OCI-LY1 (cell line): ENCODE results near the gene CISH.

ENCODE experiments used
- H2AFZ ChIP-seq: fragments of 200-600 bp; sonication (generic), shearing (Covaris generic); 2 replicates; pipeline ENCODE4 v1.6.0; 2014; ENCODE audit warnings: antibody characterized with exemption, mild to moderate bottlenecking, low read length
- H3F3A ChIP-seq: fragments of 200-600 bp; sonication (generic), shearing (Covaris generic); 2 replicates; pipeline ENCODE4 v1.6.0; 2014; ENCODE audit warnings: mild to moderate bottlenecking, antibody characterized with exemption, low read length, moderate library complexity; ENCODE audit not compliant: insufficient read depth
- H3K27ac ChIP-seq: fragments of 200-600 bp; sonication (generic); 2 replicates; pipeline ENCODE4 v1.5.1; 2014; ENCODE audit warnings: low read length, mixed run types, mild to moderate bottlenecking, low read depth; ENCODE audit not compliant: poor library complexity, severe bottlenecking
- H3K27me3 ChIP-seq: fragments of 200-600 bp; sonication (generic); 2 replicates; pipeline ENCODE4 v1.6.0; 2014; ENCODE audit warnings: antibody characterized with exemption, mild to moderate bottlenecking, low read length, moderate library complexity; ENCODE audit not compliant: insufficient read depth
- H3K36me3 ChIP-seq: fragments of 200-600 bp; sonication (generic); 2 replicates; pipeline ENCODE4 v1.6.1; 2014; ENCODE audit warnings: mild to moderate bottlenecking, antibody characterized with exemption, low read length, moderate library complexity, mixed read lengths; ENCODE audit not compliant: insufficient read depth
- H3K4me1 ChIP-seq: fragments of 200-600 bp; sonication (generic); 2 replicates; pipeline ENCODE4 v1.5.1; 2014; ENCODE audit warnings: mild to moderate bottlenecking, low read length, moderate library complexity; ENCODE audit not compliant: insufficient read depth, severe bottlenecking
- H3K4me2 ChIP-seq: fragments of 200-600 bp; sonication (generic), shearing (Covaris generic); 2 replicates; pipeline ENCODE4 v1.6.1; 2014; ENCODE audit warnings: low read length
- H3K4me3 ChIP-seq: fragments of 200-600 bp; sonication (generic); 2 replicates; pipeline ENCODE4 v1.5.1; 2014; ENCODE audit warnings: low read length, low read depth, mild to moderate bottlenecking, mixed read lengths; ENCODE audit not compliant: poor library complexity, severe bottlenecking
- H3K79me2 ChIP-seq: fragments of 200-600 bp; shearing (Covaris generic); 2 replicates; pipeline ENCODE4 v1.6.1; 2016; ENCODE audit warnings: mixed run types, low read length, mixed read lengths; ENCODE audit not compliant: insufficient read depth
- H3K9ac ChIP-seq: fragments of 200-600 bp; sonication (generic), shearing (Covaris generic); 2 replicates; pipeline ENCODE4 v1.6.1; 2014; ENCODE audit warnings: mild to moderate bottlenecking, low read length, mixed read lengths
- H3K9me2 ChIP-seq: fragments of 200-600 bp; sonication (generic), shearing (Covaris generic); 2 replicates; pipeline ENCODE4 v1.6.1; 2014; ENCODE audit warnings: low read depth, mild to moderate bottlenecking, low read length, mixed read lengths
- H3K9me3 ChIP-seq: fragments of 200-600 bp; shearing (Covaris generic); 2 replicates; pipeline ENCODE4 v1.6.1; 2014; ENCODE audit warnings: low read length, mixed read lengths
- H4K20me1 ChIP-seq: fragments of 200-600 bp; sonication (generic), shearing (Covaris generic); 2 replicates; pipeline ENCODE4 v1.6.0; 2016; ENCODE audit warnings: mild to moderate bottlenecking, low read length; ENCODE audit not compliant: insufficient read depth
- EZH2 ChIP-seq: fragments of 200-600 bp; sonication (generic), shearing (Covaris generic); IDR thresholded peaks from 2 replicates; pipeline ENCODE4 v1.8.0; 2017; ENCODE audit warnings: borderline replicate concordance, mixed run types, mild to moderate bottlenecking, antibody characterized with exemption, low read length, moderate library complexity, mixed read lengths
- TF ChIP-seq, protein P1 (sequence below): fragments of 200-600 bp; sonication (generic), shearing (Covaris generic); IDR thresholded peaks from 2 replicates; pipeline ENCODE4 v1.5.1; 2017; ENCODE audit warnings: mild to moderate bottlenecking, antibody characterized with exemption, low read length, moderate library complexity, mixed read lengths

The CISH gene

DNA sequence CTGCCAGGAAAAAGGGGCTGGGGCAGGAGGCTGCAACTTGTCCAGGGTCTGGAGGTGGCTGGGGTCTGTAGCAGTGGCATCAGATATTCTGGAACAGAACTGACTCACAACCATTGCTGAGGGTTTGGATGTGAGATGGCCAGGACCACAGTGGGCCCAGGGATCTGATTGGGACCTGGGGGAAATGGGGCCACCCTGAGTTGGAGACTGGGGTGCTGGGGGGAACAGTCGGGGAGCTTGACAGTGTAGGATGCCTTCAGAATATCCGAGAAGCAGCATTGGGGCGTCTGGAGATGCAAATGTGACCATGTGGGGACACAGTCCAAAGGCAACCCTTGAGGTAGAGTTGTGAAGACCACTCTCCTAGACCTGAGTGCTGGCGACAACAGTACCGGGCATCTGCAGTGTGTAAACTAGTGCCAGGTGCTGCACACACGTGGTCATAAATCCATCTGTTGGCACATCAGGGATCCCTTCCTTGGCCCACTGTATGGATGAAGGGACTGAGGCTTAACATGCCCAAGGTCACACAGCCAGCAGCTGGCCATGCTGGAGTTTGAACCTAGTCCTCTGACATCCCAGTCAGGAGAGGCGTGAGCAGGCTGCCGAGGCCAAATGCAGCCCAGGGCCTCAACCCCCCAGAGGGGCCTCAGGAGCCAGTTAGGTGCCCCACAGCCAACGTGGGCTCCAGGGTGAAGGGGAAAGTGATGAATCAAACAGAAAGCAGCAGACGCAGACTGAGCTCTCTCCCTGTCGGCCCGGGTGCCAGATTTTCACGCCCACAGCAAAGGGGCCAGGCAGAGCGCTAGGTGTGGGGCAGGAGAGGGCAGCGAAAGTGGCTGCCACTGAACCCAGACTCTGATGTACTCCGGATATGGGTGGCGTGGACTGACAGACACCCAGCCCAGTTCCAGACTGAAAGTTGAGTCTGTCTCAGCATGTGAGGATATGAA lies 23.5 kb downstream of the CISH start:
- no peaks in the 10 kb centered on the region for H4K20me1 ChIP-seq
- no peaks in the 10 kb centered on the region for H3K27me3 ChIP-seq
- H3K4me2 ChIP-seq, result no peak overlapping the region
- no peak overlapping the region for H3K27ac ChIP-seq
- H3K9ac ChIP-seq, result no peak overlapping the region
- H3K9me3 ChIP-seq, result no peaks in the 10 kb centered on the region
- no peaks in the 10 kb centered on the region for H3K36me3 ChIP-seq
- H3K4me1 ChIP-seq, result peaks cover 4% of the 10 kb centered on the region
- H2AFZ ChIP-seq, result no peak overlapping the region
- no peaks in the 10 kb centered on the region for H3K9me2 ChIP-seq
- H3F3A ChIP-seq, result no peaks in the 10 kb centered on the region
- TF ChIP-seq, protein P1, sequence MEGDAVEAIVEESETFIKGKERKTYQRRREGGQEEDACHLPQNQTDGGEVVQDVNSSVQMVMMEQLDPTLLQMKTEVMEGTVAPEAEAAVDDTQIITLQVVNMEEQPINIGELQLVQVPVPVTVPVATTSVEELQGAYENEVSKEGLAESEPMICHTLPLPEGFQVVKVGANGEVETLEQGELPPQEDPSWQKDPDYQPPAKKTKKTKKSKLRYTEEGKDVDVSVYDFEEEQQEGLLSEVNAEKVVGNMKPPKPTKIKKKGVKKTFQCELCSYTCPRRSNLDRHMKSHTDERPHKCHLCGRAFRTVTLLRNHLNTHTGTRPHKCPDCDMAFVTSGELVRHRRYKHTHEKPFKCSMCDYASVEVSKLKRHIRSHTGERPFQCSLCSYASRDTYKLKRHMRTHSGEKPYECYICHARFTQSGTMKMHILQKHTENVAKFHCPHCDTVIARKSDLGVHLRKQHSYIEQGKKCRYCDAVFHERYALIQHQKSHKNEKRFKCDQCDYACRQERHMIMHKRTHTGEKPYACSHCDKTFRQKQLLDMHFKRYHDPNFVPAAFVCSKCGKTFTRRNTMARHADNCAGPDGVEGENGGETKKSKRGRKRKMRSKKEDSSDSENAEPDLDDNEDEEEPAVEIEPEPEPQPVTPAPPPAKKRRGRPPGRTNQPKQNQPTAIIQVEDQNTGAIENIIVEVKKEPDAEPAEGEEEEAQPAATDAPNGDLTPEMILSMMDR, result no peak
- no peak for TF ChIP-seq EZH2
- no peak overlapping the region for H3K4me3 ChIP-seq
- H3K79me2 ChIP-seq, result no peaks in the 10 kb centered on the region

DNA sequence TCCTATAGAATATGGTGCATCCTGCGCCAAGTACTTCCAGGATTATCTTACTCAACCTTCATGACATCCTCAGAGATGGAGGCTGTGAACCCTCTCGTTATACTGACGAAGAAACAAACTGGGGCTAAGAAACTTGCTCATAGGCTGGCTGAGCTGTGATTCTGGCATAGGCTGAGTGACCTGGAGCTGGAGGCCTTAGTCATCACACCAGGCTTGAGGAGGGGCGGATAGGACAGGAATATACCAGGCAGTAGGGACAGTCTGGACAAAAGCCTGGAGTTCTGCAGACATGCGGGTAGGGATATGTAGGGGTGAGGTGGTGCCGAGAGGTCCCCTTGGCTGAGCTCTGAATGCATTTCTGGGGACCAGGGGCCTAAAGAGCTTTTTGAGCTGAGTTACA lies 24.2 kb downstream of the CISH start:
- Histone ChIP-seq H3K79me2 (no peaks in the 10 kb centered on the region), H3K27ac (no peak overlapping the region), H2AFZ (no peak overlapping the region), H3K9me3 (no peaks in the 10 kb centered on the region), H3K9me2 (no peaks in the 10 kb centered on the region), H3K4me3 (no peak overlapping the region), H3K36me3 (no peaks in the 10 kb centered on the region), H4K20me1 (no peaks in the 10 kb centered on the region), H3K9ac (no peak overlapping the region), H3K27me3 (no peaks in the 10 kb centered on the region), H3K4me1 (peaks cover 4% of the 10 kb centered on the region), H3K4me2 (no peak overlapping the region), H3F3A (no peaks in the 10 kb centered on the region)
- no peak for TF ChIP-seq EZH2
- TF ChIP-seq, protein P1, result no peak

DNA sequence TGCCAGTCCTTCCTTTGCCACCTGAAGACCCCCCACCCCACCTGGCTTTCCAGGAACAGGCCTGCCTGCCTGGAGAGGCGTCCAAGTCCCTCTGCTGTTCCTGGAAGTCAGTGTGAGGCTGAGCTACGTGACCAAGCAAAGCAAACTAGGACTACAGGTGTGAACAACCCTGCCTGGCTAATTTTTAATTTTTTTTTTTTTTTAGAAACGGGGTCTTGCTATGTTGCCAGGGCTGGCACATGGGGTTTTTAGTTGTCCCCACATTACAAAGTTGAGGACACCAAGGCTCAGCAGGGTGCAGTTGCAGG lies 24.9 kb downstream of the CISH start:
- Histone ChIP-seq H3K9me3 (no peaks in the 10 kb centered on the region), H4K20me1 (no peaks in the 10 kb centered on the region), H3F3A (no peaks in the 10 kb centered on the region), H3K79me2 (no peaks in the 10 kb centered on the region), H3K9me2 (no peaks in the 10 kb centered on the region), H3K27me3 (no peaks in the 10 kb centered on the region), H3K36me3 (no peaks in the 10 kb centered on the region), H3K27ac (no peak overlapping the region), H3K9ac (no peak overlapping the region), H2AFZ (no peak overlapping the region), H3K4me3 (no peak overlapping the region), H3K4me1 (peaks cover 4% of the 10 kb centered on the region), H3K4me2 (no peak overlapping the region)
- TF ChIP-seq, protein P1, result no peak
- no peak for TF ChIP-seq EZH2
